ENCODE measurements around the gene CRTC3. TPM values are rescaled to one million over a fixed set of nuclear protein-coding genes. Genes with fewer than 3 reads are reported as not detected.

Gene CRTC3
- total RNA-seq, 2 experiments from 2014 or later: 27.1 to 28.7 TPM

GRCh38 chr15:90560229-90560776, 30.6 kb downstream of the CRTC3 start:
- intact Hi-C loops (cut with micrococcal nuclease): loop anchor here (5.0 kb wide), 2 partner anchors 37 to 48 kb away; no protein-coding TSS in a partner anchor
- POLR2A ChIA-PET: interaction anchor here (0.6 to 3.3 kb wide), 2 partner anchors 14 to 172 kb away, joined by 3 to 10 read pairs; partner anchors contain the start of gene IQGAP1
- Mint-ChIP-seq H3K36me3 (ENCODE audit: low read depth) (peaks cover 30% of the 10 kb centered on the region), H3K27ac (peak overlapping the region; percentile 10), H3K27me3 (no peaks in the 10 kb centered on the region), H3K4me1 (ENCODE audit: low read depth) (peaks cover 81% of the 10 kb centered on the region), H3K4me3 (no peak overlapping the region), H3K9me3 (peaks cover 4% of the 10 kb centered on the region)
- ATAC-seq: no peak
- no peak for TF ChIP-seq CTCF (IDR thresholded peaks at IDR 0.05)
- CTCF ChIA-PET: interaction anchor here (1.0 to 1.3 kb wide), 6 partner anchors 11 to 241 kb away, joined by 3 to 4 read pairs (median 3); no protein-coding TSS in a partner anchor
- no peak for DNase-seq

DNA sequence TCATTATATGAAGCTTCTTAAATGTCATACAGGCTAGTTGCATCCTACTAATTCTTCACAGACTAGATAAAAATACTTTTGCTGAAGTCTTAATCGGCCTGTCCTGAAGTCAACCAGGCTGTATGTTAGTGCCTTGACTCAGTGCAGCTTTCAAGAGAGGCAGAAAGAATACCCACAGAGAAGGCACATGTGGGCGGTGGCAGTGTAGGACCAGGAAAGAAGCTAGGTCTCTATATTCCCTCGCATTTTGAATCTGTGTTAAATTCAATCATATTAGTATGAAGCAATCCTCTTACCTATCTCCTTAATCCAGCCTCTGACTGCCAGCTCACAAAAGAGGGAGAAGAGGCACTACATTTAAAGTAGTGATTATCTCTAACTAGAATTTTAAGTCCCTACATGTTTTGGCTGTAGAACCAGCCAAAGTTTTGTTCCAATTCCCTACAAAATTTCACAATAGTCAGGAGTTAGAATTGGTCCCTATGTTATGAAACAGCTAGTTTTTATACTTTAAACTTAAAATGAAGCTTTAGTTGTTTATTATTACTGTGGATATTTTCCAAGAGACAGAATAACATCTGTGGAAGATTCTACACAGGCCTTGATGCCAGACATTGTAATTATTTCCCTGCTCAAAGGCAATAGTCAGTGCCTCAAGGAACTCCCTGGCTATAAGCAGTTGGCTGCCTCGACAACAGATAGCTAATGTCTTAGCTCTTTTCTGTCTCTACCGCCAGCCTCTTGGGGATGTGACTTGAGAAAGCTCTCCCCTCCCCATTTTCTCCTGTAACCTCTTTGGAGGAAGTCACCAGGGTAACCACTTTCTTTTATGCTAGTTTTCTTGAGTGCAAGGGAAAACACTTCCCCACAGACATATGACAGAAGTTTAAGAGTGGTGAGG, 31.9 kb downstream of the CRTC3 start:
- peak overlapping the region; percentile 80 for H3K27ac Mint-ChIP-seq
- TF ChIP-seq CTCF (IDR thresholded peaks at IDR 0.05): no peak
- no peaks in the 10 kb centered on the region for H3K27me3 Mint-ChIP-seq
- POLR2A ChIA-PET: interaction anchor here (0.6 to 3.3 kb wide), 5 partner anchors 11 to 42 kb away, joined by 3 to 10 read pairs (median 3); no protein-coding TSS in a partner anchor
- intact Hi-C loops (cut with micrococcal nuclease): loop anchor here (5.0 kb wide), 2 partner anchors 36 to 49 kb away; no protein-coding TSS in a partner anchor
- DNase-seq (peak; percentile 53), ATAC-seq (peak; percentile 11)
- H3K4me3 Mint-ChIP-seq: peak overlapping the region; percentile 16
- H3K4me1 Mint-ChIP-seq (ENCODE audit: low read depth): peaks cover 87% of the 10 kb centered on the region
- CTCF ChIA-PET: interaction anchor here (0.7 to 1.7 kb wide), 8 partner anchors 9 to 131 kb away, joined by 3 to 5 read pairs (median 3); no protein-coding TSS in a partner anchor
- peaks cover 4% of the 10 kb centered on the region for H3K9me3 Mint-ChIP-seq
- H3K36me3 Mint-ChIP-seq (ENCODE audit: low read depth): peaks cover 38% of the 10 kb centered on the region

DNA sequence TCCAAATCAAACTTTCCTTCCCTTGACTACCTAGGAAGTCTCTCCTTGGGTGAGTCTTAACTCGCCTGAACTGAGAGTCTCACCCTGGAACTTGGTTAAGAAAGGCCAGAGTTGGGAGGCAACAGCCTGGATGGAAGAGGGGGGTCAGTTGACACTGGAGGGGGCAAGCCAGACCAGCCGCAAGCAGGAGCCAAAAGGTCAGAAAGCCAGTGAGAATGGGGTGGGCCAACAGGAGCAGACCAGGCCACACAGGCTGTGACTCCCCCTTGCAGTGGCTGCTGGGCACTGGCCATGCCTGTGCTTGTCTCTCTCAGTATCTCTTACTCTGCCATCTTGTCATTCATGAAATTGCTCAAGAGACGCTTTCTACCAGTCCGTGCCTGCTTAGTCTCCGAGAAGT, 32.9 kb downstream of the CRTC3 start:
- Mint-ChIP-seq H3K4me1 (ENCODE audit: low read depth) (peaks cover 84% of the 10 kb centered on the region), H3K27me3 (no peaks in the 10 kb centered on the region), H3K27ac (peak overlapping the region; percentile 80), H3K36me3 (ENCODE audit: low read depth) (peaks cover 41% of the 10 kb centered on the region), H3K4me3 (no peak overlapping the region), H3K9me3 (peaks cover 4% of the 10 kb centered on the region)
- TF ChIP-seq CTCF (IDR thresholded peaks at IDR 0.05): no peak
- intact Hi-C loops (cut with micrococcal nuclease): loop anchor here (5.0 kb wide), 2 partner anchors 35 to 50 kb away; no protein-coding TSS in a partner anchor
- ATAC-seq: no peak
- POLR2A ChIA-PET: interaction anchor here (1.2 to 3.3 kb wide), 2 partner anchors 11 to 175 kb away, joined by 3 to 10 read pairs; partner anchors contain the start of gene IQGAP1
- CTCF ChIA-PET: interaction anchor here (1.4 to 1.5 kb wide), 2 partner anchors 23 to 38 kb away, joined by 3 to 4 read pairs; no protein-coding TSS in a partner anchor
- DNase-seq: no peak

- POLR2A ChIA-PET: interaction anchor here (1.2 to 2.1 kb wide), 2 partner anchors 33 to 176 kb away, joined by 3 to 6 read pairs; partner anchors contain the start of gene IQGAP1
- intact Hi-C loops (cut with micrococcal nuclease): loop anchor here (5.0 kb wide), 2 partner anchors 34 to 51 kb away; no protein-coding TSS in a partner anchor
- ATAC-seq (no peak), DNase-seq (no peak)
- Mint-ChIP-seq H3K36me3 (ENCODE audit: low read depth) (peaks cover 47% of the 10 kb centered on the region), H3K4me3 (no peak overlapping the region), H3K9me3 (peaks cover 4% of the 10 kb centered on the region), H3K27me3 (no peaks in the 10 kb centered on the region), H3K4me1 (ENCODE audit: low read depth) (peaks cover 82% of the 10 kb centered on the region), H3K27ac (peak overlapping the region; percentile 89)
- no peak for TF ChIP-seq CTCF (IDR thresholded peaks at IDR 0.05)
- CTCF ChIA-PET: interaction anchor here (1.4 kb wide), 2 partner anchors 24 to 33 kb away, joined by 3 to 4 read pairs; no protein-coding TSS in a partner anchor
Measured at GRCh38 chr15:90563463-90563862, 33.7 kb downstream of the CRTC3 start.

All from activated CD8-positive, alpha-beta T cell treated with anti-CD3 and anti-CD28 coated beads for 36 hours (primary cell).